Peyer's patch (tissue), 4 donors: Measurements from ENCODE around the gene RPL19.

Experiments used
- CTCF ChIP-seq, 6 experiments: fragments of 450-650 bp in 4 of 6; fragments of 200-600 bp in 2 of 6; sonication (generic) in 1 of 6; IDR thresholded peaks; one replicate each; pipeline ENCODE4 v1.5.1; 2017 to 2019; ENCODE audit warnings: antibody characterized with exemption in 6 of 6, mild to moderate bottlenecking in 3 of 6, moderate library complexity in 1 of 6
- POLR2A ChIP-seq, 2 donors: fragments of 450-650 bp; IDR thresholded peaks; one replicate each; pipeline ENCODE4 v1.5.1; 2017; ENCODE audit warnings: antibody characterized with exemption in 2 of 2, mild to moderate bottlenecking in 2 of 2, moderate library complexity in 2 of 2

DNA sequence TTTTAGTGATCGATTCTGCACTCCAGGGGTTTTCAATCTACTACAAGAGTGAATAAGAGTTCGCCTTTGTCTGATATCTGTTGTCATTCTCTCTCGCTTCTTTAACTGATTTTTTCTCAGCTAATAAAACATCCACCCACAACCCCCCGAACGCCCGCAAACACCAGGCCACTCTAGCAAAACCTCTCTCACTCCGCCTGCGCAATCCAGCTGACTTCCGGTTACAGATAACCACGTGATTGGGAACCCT, 338 bp upstream of the RPL19 start:
- no peak for TF ChIP-seq CTCF (IDR thresholded peaks at IDR 0.05)
- TF ChIP-seq POLR2A (IDR thresholded peaks at IDR 0.05): peak in 1 of 2 donors; percentile 22
